Endothelial cell of umbilical vein (primary cell): ENCODE data around the gene NUP50. TPM values are rescaled to one million over a fixed set of nuclear protein-coding genes. Genes with fewer than 3 reads are reported as not detected.

ENCODE experiments used
- BruUV-seq: library from RNA; stranded (reverse); fragments of 400-500 nt; replicated peaks from 2 replicates; lab custom pipeline; 2021; lab: Mats Ljungman, UMichigan
- CTCF ChIA-PET: fragments of 300-600, 350-600 bp; sonication (Branson Sonifier 250); formaldehyde crosslinking; loops from one replicate; lab custom pipeline; 2021; ENCODE audit warnings: antibody characterized with exemption, inconsistent platforms; lab: Charles Lee
- POLR2A ChIA-PET: fragments of 300-600, 350-600 bp; sonication (Branson Sonifier 250); formaldehyde crosslinking; loops from one replicate; lab custom pipeline; 2021; ENCODE audit warnings: antibody characterized with exemption, inconsistent platforms; lab: Charles Lee
- DNase-seq: peaks from one replicate; pipeline ENCODE4 v3.0.0-alpha.2; 2011; ENCODE audit warnings: low read depth, low spot score
- FAIRE-seq: peaks from 2 replicates; lab custom pipeline; 2011; peaks lifted over from hg19 to GRCh38; lab: Jason Lieb, UNC
- H2AFZ ChIP-seq: 2 replicates; pipeline ENCODE4 v1.6.0; 2012; ENCODE audit warnings: low read depth, low read length, control low read depth, inconsistent platforms
- H3K27ac ChIP-seq: 2 replicates; pipeline ENCODE4 v1.5.1; 2011; ENCODE audit warnings: low read depth, mild to moderate bottlenecking, control low read depth, low read length, moderate library complexity; ENCODE audit not compliant: insufficient read depth
- H3K27me3 ChIP-seq, 2 experiments: 2 replicates each; pipeline versions ENCODE4 v1.6.0 to v1.6.1; 2011; ENCODE audit warnings: low read length in 2 of 2, mixed read lengths in 1 of 2; ENCODE audit not compliant: control insufficient read depth in 2 of 2, insufficient read depth in 2 of 2
- H3K36me3 ChIP-seq, 2 experiments: 2 replicates in 1 of 2; 3 replicates in 1 of 2; pipeline ENCODE4 v1.5.1; 2011; ENCODE audit warnings: low read length in 2 of 2, mild to moderate bottlenecking in 1 of 2, moderate library complexity in 1 of 2; ENCODE audit not compliant: control insufficient read depth in 2 of 2, insufficient read depth in 2 of 2; ENCODE audit errors: extremely low read depth in 1 of 2
- H3K4me1 ChIP-seq: 3 replicates; pipeline ENCODE4 v1.5.1; 2011; ENCODE audit warnings: mild to moderate bottlenecking, low read length; ENCODE audit not compliant: control insufficient read depth, insufficient read depth; ENCODE audit errors: extremely low read depth
- H3K4me2 ChIP-seq: 2 replicates; pipeline ENCODE4 v1.6.1; 2011; ENCODE audit warnings: low read length, control low read depth, mixed read lengths; ENCODE audit not compliant: insufficient read depth
- H3K4me3 ChIP-seq, 3 experiments: fragments of 200-600 bp in 1 of 3; sonication (generic), shearing (Covaris generic) in 1 of 3; replicated peaks in 1 of 3; 2 replicates each; pipeline ENCODE4 v1.5.1; 2011 to 2016; ENCODE audit warnings: control low read depth in 3 of 3, low read length in 3 of 3, mild to moderate bottlenecking in 2 of 3, inconsistent platforms in 1 of 3, low read depth in 1 of 3, moderate library complexity in 1 of 3; ENCODE audit not compliant: insufficient read depth in 1 of 3
- H3K79me2 ChIP-seq: 2 replicates; pipeline ENCODE4 v1.6.0; 2012; ENCODE audit warnings: low read length, inconsistent platforms; ENCODE audit not compliant: control insufficient read depth, insufficient read depth
- H3K9ac ChIP-seq: replicated peaks from 2 replicates; pipeline ENCODE3; 2011; ENCODE audit warnings: low read length, control low read depth; ENCODE audit not compliant: insufficient read depth; ENCODE audit errors: extremely low read depth
- H3K9me1 ChIP-seq: replicated peaks from 3 replicates; pipeline ENCODE4 v1.6.0; 2011; ENCODE audit warnings: mild to moderate bottlenecking, low read length; ENCODE audit not compliant: control insufficient read depth, insufficient read depth; ENCODE audit errors: extremely low read depth
- H3K9me3 ChIP-seq: replicated peaks from 2 replicates; pipeline ENCODE4 v1.5.1; 2012; ENCODE audit warnings: low read length, inconsistent platforms; ENCODE audit not compliant: control insufficient read depth, insufficient read depth
- H4K20me1 ChIP-seq: replicated peaks from 2 replicates; pipeline ENCODE3; 2011; ENCODE audit warnings: mild to moderate bottlenecking, low read length; ENCODE audit not compliant: control insufficient read depth, insufficient read depth; ENCODE audit errors: extremely low read depth
- CTCF ChIP-seq, 2 donors: IDR thresholded peaks; 1 replicate in 1 of 2; 2 replicates in 1 of 2; pipeline ENCODE4 v1.5.1; 2011; ENCODE audit warnings: low read length in 2 of 2, mild to moderate bottlenecking in 2 of 2, moderate library complexity in 2 of 2, control low read depth in 1 of 2, inconsistent platforms in 1 of 2, low read depth in 1 of 2; ENCODE audit not compliant: insufficient read depth in 1 of 2; ENCODE audit errors: extremely low read depth in 1 of 2
- EZH2 ChIP-seq: IDR thresholded peaks from 2 replicates; pipeline ENCODE4 v1.6.1; 2012; ENCODE audit warnings: borderline replicate concordance, low read depth, mild to moderate bottlenecking, moderate library complexity, low read length, inconsistent platforms; ENCODE audit not compliant: severe bottlenecking
- FOS ChIP-seq: IDR thresholded peaks from 2 replicates; pipeline ENCODE4 v1.6.1; 2011; ENCODE audit warnings: mild to moderate bottlenecking, low read length, moderate library complexity, borderline replicate concordance; ENCODE audit not compliant: insufficient read depth
- GATA2 ChIP-seq: IDR thresholded peaks from 2 replicates; pipeline ENCODE4 v1.7.0; 2011; ENCODE audit warnings: low read depth, mild to moderate bottlenecking, moderate library complexity, mixed read lengths, low read length; ENCODE audit not compliant: insufficient read length, insufficient read depth
- JUN ChIP-seq: IDR thresholded peaks from 2 replicates; pipeline ENCODE4 v1.6.1; 2011; ENCODE audit warnings: borderline replicate concordance, low read depth; ENCODE audit not compliant: insufficient read length, insufficient read depth
- MAX ChIP-seq: IDR thresholded peaks from 2 replicates; pipeline ENCODE4 v1.6.1; 2011; ENCODE audit not compliant: insufficient read depth, insufficient read length
- MYC ChIP-seq: IDR thresholded peaks from one replicate; pipeline ENCODE4 v1.6.1; 2011; ENCODE audit warnings: mild to moderate bottlenecking, low read depth, low read length
- POLR2A ChIP-seq: IDR thresholded peaks from 2 replicates; pipeline ENCODE4 v1.6.1; 2012; ENCODE audit warnings: low read depth, mild to moderate bottlenecking, control low read depth, low read length
- POLR2AphosphoS5 ChIP-seq: IDR thresholded peaks from 2 replicates; pipeline ENCODE4 v1.6.1; 2012; ENCODE audit warnings: low read depth, mild to moderate bottlenecking, control low read depth, low read length, moderate library complexity; ENCODE audit not compliant: insufficient read depth
- dilution Hi-C: fragments of 300-500 bp; cut with MboI; formaldehyde crosslinking; loops from one replicate; pipeline ENCODE4 v1.15.0; 2019; ENCODE audit warnings: low sequenced_read_pairs; ENCODE audit not compliant: extremely low pct_ligation_motif_present
- intact Hi-C: fragments of 100-400 bp; cut with micrococcal nuclease; formaldehyde crosslinking; loops from one replicate; pipeline ENCODE4 v1.10.0; 2022
- polyA plus RNA-seq, 4 experiments: library from polyadenylated mRNA; depleted of rRNA in 3 of 4; stranded (reverse) in 3 of 4; unstranded in 1 of 4; fragments of >200 nt; gene quantifications; 2 replicates each; pipeline versions ENCODE4 v1.2.1 to v1.2.3, GENCODE V29; 2011 to 2012; ENCODE audit warnings: missing spikeins in 1 of 4
- total RNA-seq: library from RNA; stranded (reverse); gene quantifications from 2 replicates; pipeline ENCODE4 v1.2.3, GENCODE V29; 2021

The NUP50 gene
- total and polyA plus RNA-seq, 2 donors (not counting 3 experiments of a cell fraction or from before 2014, with no cell fraction given): 12.4 to 90.9 TPM

GRCh38 chr22:45199723-45200122 lies 36.0 kb downstream of the NUP50 start:
- no peaks in the 10 kb centered on the region for H3K9me3 ChIP-seq
- no peaks in the 10 kb centered on the region for H3K79me2 ChIP-seq
- H2AFZ ChIP-seq: no peak overlapping the region
- no peaks in the 10 kb centered on the region for H4K20me1 ChIP-seq
- BruUV-seq: no TSS peak
- H3K27ac ChIP-seq: no peak overlapping the region
- H3K36me3 ChIP-seq: peaks cover 0 to 34% of the 10 kb centered on the region in 2 experiments
- no peaks in the 10 kb centered on the region for H3K4me1 ChIP-seq
- no peak overlapping the region for H3K4me2 ChIP-seq
- TF ChIP-seq MYC (no peak), FOS (no peak), EZH2 (no peak), GATA2 (no peak), POLR2A (no peak), JUN (no peak), POLR2AphosphoS5 (no peak)
- ChIA-PET CTCF (no interaction called here), POLR2A (no interaction called here)
- FAIRE-seq (no peak), DNase-seq (no peak)
- no peak overlapping the region for H3K4me3 ChIP-seq
- H3K27me3 ChIP-seq: no peaks in the 10 kb centered on the region
- dilution Hi-C loops (no loop called here), intact Hi-C loops (no loop called here)
- no peak overlapping the region for H3K9ac ChIP-seq
- H3K9me1 ChIP-seq: no peaks in the 10 kb centered on the region

DNA sequence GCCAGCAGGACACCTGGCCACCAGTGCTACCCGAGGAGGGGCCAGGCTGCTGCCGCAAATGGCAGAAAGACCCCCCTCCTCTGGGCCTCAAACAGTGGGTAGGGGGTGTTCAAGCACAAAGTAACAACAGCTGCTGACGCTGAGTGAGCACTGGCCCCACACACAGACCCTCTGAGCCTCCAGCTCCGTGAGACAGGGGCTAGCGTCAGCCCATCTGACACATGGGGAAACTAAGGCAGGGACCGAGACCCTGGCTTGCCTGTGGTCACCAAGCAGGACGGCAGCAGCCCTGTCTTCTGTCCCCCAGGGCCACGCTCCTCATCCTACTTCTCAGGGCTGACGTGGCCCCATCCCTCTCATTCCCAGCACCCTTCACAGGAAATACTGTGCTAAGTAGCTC lies 36.5 kb downstream of the NUP50 start:
- intact Hi-C loops: no loop called here
- no peak overlapping the region for H2AFZ ChIP-seq
- H3K36me3 ChIP-seq: peaks cover 0 to 31% of the 10 kb centered on the region in 2 experiments
- ChIA-PET POLR2A (no interaction called here), CTCF (no interaction called here)
- H3K27ac ChIP-seq: no peak overlapping the region
- no peak overlapping the region for H3K9ac ChIP-seq
- no TSS peak for BruUV-seq
- no peak for FAIRE-seq
- dilution Hi-C loops: no loop called here
- no peak overlapping the region for H3K4me3 ChIP-seq
- no peaks in the 10 kb centered on the region for H3K9me1 ChIP-seq
- H3K4me2 ChIP-seq: no peak overlapping the region
- no peaks in the 10 kb centered on the region for H3K9me3 ChIP-seq
- no peaks in the 10 kb centered on the region for H3K27me3 ChIP-seq
- DNase-seq: no peak
- H4K20me1 ChIP-seq: no peaks in the 10 kb centered on the region
- no peaks in the 10 kb centered on the region for H3K4me1 ChIP-seq
- no peak for TF ChIP-seq POLR2AphosphoS5
- TF ChIP-seq GATA2: no peak
- no peak for TF ChIP-seq POLR2A
- no peak for TF ChIP-seq MYC
- no peak for TF ChIP-seq CTCF (IDR thresholded peaks at IDR 0.05; ENCODE audit: extremely low read depth in 1 of 2, insufficient read depth in 1 of 2, low read depth in 1 of 2, low read length in 2 of 2)
- no peak for TF ChIP-seq MAX
- TF ChIP-seq JUN: no peak
- no peak for TF ChIP-seq EZH2
- H3K79me2 ChIP-seq: no peaks in the 10 kb centered on the region
